Ovary (tissue), 3 donors: Measurements from ENCODE around the gene PTX3.

ENCODE experiments used
- EP300 ChIP-seq: sonication (generic); formaldehyde crosslinking; IDR thresholded peaks from one replicate; pipeline ENCODE4 v1.6.1; 2017; ENCODE audit warnings: antibody characterized with exemption
- POLR2A ChIP-seq: fragments of 450-650 bp; IDR thresholded peaks from one replicate; pipeline ENCODE4 v1.6.1; 2017; ENCODE audit warnings: antibody characterized with exemption, mild to moderate bottlenecking, moderate library complexity
- TF ChIP-seq, protein P1 (sequence below), 3 donors: fragments of 450-650 bp in 2 of 3; fragments of 200-600 bp in 1 of 3; IDR thresholded peaks; one replicate each; pipeline versions ENCODE4 v1.5.1 to v1.8.0; 2016 to 2022; ENCODE audit warnings: antibody characterized with exemption in 3 of 3, mild to moderate bottlenecking in 1 of 3
- donor health status: DM: no; HTN: no; CAD: no.

DNA sequence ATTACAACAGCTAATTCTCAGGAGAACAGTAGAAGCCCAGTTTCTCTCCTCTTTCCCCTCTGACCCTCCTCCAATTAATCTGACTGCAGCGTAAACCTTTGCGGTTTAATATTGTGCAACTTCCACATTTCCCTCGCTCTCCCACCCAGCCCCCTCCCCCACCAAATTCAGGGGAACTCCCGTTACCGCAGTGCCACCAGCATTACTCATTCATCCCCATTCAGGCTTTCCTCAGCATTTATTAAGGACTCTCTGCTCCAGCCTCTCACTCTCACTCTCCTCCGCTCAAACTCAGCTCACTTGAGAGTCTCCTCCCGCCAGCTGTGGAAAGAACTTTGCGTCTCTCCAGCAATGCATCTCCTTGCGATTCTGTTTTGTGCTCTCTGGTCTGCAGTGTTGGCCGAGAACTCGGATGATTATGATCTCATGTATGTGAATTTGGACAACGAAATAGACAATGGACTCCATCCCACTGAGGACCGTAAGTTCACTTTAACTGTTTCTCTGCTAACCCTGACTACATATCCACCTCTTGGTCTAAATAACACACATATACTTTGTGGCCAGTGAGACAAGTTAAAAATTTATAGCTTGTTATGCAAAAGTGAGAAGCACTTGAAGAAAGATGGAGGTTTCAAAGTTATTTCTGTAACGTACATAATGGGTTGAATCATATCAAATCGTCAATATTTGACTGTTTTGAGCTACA, at the start of gene PTX3:
- TF ChIP-seq POLR2A = no peak
- TF ChIP-seq, protein P1, sequence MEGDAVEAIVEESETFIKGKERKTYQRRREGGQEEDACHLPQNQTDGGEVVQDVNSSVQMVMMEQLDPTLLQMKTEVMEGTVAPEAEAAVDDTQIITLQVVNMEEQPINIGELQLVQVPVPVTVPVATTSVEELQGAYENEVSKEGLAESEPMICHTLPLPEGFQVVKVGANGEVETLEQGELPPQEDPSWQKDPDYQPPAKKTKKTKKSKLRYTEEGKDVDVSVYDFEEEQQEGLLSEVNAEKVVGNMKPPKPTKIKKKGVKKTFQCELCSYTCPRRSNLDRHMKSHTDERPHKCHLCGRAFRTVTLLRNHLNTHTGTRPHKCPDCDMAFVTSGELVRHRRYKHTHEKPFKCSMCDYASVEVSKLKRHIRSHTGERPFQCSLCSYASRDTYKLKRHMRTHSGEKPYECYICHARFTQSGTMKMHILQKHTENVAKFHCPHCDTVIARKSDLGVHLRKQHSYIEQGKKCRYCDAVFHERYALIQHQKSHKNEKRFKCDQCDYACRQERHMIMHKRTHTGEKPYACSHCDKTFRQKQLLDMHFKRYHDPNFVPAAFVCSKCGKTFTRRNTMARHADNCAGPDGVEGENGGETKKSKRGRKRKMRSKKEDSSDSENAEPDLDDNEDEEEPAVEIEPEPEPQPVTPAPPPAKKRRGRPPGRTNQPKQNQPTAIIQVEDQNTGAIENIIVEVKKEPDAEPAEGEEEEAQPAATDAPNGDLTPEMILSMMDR (IDR thresholded peaks at IDR 0.05) = no peak
- no peak for TF ChIP-seq EP300
